GM12873 (cell line): ENCODE results near the gene CRYBG3.

ENCODE experiments used
- TF ChIP-seq, protein P1 (sequence below): IDR thresholded peaks from 2 replicates; pipeline ENCODE4 v1.5.1; 2012; ENCODE audit warnings: low read depth, mild to moderate bottlenecking, moderate library complexity, low read length, control low read depth; ENCODE audit not compliant: insufficient read depth; ENCODE audit errors: missing control alignments

The CRYBG3 gene

DNA sequence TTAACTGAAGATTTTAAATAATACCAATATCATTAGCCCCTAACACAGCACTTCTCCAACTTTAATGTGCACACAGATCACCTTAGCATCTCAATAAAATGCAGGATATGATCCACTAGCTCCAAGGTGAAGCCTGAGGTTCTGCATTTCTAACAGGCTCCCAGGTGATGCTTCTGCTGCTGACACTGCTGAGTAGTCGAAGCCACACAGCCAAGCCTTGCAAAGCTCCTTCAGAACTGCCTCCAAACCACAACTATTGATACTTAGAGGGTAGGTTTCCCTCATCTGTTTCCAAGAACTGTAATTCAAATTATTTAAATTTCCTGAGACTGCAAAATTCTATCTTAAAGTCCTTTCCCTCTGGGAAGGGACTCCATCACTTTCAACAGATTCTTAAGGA is 146.6 kb downstream of the CRYBG3 start:
- TF ChIP-seq, protein P1, sequence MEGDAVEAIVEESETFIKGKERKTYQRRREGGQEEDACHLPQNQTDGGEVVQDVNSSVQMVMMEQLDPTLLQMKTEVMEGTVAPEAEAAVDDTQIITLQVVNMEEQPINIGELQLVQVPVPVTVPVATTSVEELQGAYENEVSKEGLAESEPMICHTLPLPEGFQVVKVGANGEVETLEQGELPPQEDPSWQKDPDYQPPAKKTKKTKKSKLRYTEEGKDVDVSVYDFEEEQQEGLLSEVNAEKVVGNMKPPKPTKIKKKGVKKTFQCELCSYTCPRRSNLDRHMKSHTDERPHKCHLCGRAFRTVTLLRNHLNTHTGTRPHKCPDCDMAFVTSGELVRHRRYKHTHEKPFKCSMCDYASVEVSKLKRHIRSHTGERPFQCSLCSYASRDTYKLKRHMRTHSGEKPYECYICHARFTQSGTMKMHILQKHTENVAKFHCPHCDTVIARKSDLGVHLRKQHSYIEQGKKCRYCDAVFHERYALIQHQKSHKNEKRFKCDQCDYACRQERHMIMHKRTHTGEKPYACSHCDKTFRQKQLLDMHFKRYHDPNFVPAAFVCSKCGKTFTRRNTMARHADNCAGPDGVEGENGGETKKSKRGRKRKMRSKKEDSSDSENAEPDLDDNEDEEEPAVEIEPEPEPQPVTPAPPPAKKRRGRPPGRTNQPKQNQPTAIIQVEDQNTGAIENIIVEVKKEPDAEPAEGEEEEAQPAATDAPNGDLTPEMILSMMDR = no peak

DNA sequence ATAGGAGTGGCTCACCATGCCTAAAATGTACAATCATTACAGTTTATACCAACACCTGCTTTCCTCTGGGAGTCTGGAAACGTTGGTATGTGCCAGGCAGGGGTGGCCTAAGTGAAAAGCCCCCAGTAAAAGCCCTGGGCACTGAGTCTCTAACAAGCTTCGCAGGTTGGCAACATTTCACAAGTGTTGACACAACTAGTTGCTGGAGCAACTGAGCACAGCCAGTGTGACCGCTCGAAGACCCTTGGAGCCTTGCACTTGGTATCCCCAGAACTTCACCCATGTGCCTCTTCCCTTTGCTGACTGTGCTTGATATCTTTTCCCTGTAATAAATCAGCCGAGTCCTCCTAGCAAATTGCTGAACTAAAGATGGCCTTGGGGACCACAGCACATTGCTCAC is 147.7 kb downstream of the CRYBG3 start:
- TF ChIP-seq, protein P1 = no peak

DNA sequence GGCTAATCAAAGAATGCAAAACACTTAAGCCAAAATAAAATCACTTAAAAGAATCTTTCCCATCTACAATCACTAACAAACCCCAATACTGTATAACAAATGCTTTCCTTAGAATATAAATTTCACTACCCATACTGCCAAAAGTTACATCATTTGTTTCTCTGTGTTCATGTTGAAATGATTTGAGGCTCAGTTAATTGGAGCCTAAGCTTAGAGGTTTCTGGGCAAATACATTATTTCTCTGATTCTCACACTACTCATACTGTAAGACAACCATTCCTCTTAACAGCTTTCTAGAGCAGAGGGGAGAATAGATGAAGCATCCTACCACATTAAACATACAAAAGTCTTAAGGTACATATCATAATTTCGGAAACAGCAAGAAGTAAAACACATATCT is 148.3 kb downstream of the CRYBG3 start:
- TF ChIP-seq, protein P1 = no peak

DNA sequence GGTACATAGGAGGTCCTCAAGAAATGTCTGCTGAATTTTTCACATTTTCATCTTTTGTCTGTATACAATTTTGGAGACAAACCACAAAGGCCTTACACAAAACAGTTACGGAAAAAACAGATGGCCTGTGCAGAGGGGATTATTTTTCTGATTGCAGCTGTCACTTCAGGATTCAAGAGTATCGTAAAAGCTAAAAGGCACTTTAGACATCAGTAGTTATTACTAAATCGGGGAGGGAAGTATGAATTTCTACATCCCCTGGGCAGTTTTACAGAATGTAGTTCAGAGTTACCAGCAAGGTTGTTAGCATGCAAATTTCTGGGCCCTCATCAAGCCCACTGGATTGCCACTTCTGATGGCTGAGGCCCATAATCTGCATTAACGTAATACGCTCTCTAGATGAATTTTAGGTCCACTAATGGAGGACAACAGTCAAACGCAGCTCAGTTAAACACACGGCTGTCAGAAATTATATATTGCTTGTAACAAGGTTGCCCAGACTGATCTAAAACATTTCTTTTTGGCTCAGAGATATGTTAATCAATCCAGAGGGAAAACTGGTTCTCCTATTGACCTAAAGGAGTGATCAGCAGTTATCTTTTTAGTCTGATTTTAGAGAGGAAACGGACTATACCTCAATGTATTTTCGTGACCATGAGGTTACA is 149.3 kb downstream of the CRYBG3 start:
- TF ChIP-seq, protein P1 = no peak

DNA sequence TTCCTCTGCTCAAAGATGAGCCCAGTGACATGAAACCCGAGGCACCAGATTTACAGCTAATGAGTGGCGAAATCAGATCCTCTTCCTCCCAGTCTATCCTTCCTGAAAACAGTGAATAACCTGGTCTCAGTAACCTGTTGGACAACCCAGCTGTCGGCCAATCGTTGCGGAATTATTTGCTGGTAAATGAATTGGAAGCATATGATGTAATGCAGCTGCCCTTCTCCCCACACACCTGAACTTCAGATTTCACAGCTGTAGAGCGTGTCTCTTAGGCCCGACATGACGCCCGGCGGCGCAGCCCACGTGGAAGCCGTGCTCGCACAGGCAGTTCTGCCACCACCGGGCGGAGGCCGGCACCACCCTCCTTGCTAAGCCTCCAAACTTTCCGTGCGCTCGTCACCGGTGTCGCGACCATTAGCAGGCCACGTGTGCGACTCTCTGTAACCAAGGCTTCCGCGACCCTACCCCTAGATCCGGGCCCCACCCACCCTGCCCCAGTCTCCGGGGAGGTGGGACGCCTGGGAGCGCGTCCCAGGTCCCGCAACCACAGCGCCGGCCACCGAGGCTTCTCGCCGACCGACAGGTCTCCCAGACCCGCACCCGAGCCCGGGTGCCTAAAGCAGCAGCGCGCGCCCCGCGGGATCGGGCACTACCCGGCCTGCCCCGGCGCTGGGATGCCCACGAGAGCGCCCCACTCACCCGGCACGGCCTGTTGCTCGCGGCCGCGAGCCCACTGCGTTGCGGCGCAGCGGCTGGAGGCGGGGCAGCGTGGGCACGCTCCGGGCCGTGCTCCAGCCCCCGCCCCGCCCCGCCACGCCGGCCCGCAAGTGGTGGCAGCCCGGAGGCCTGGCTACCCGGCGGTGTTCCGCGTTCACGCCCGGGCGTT is 150.1 kb downstream of the CRYBG3 start, which contains the start of gene RIOX2:
RIOX2 (minus strand) TSS at position 753 of the 889 bp plus-strand sequence. CDS start 4,838 bp downstream, outside the sequence.
- TF ChIP-seq, protein P1 = peak; percentile 8

- TF ChIP-seq, protein P1 = no peak
Observed at GRCh38 chr3:97972976-97973375, 151.2 kb downstream of the CRYBG3 start.

- TF ChIP-seq, protein P1 = no peak
Observed at GRCh38 chr3:97974996-97975395, 153.2 kb downstream of the CRYBG3 start.
